H9 (cell line): ENCODE data around the gene HSDL2. TPM values are rescaled to one million over a fixed set of nuclear protein-coding genes. Genes with fewer than 3 reads are reported as not detected.

Source experiments
- DNase-seq: peaks from one replicate; pipeline ENCODE4 v3.0.0-alpha.2; 2017
- H2AFZ ChIP-seq: one replicate; pipeline ENCODE4 v1.6.1; 2013; ENCODE audit warnings: mild to moderate bottlenecking, low read length, control low read depth, moderate library complexity
- H2AK5ac ChIP-seq: 2 replicates; pipeline ENCODE4 v1.6.1; 2013; ENCODE audit warnings: low read length, control low read depth, mixed read lengths; ENCODE audit not compliant: insufficient read length
- H2BK120ac ChIP-seq: one replicate; pipeline ENCODE4 v1.6.1; 2013; ENCODE audit warnings: low read depth, mild to moderate bottlenecking, low read length, control low read depth, inconsistent platforms; ENCODE audit not compliant: poor library complexity, severe bottlenecking
- H2BK12ac ChIP-seq: 2 replicates; pipeline ENCODE4 v1.6.1; 2013; ENCODE audit warnings: low read length, control low read depth, mixed read lengths, low read depth; ENCODE audit not compliant: insufficient read length
- H2BK15ac ChIP-seq: 2 replicates; pipeline ENCODE4 v1.6.1; 2013; ENCODE audit warnings: low read depth, low read length, control low read depth
- H2BK20ac ChIP-seq: one replicate; pipeline ENCODE4 v1.6.1; 2013; ENCODE audit warnings: low read depth, mild to moderate bottlenecking, low read length, control low read depth, inconsistent platforms; ENCODE audit not compliant: poor library complexity, severe bottlenecking
- H2BK5ac ChIP-seq: 2 replicates; pipeline ENCODE4 v1.6.1; 2013; ENCODE audit warnings: low read length, control low read depth, mixed read lengths; ENCODE audit not compliant: insufficient read length
- H3K14ac ChIP-seq: 2 replicates; pipeline ENCODE4 v1.6.1; 2013; ENCODE audit warnings: low read length, control low read depth; ENCODE audit not compliant: insufficient read depth
- H3K18ac ChIP-seq: 2 replicates; pipeline ENCODE4 v1.6.1; 2013; ENCODE audit warnings: low read depth, mild to moderate bottlenecking, mixed read lengths, low read length, control low read depth; ENCODE audit not compliant: insufficient read length
- H3K23ac ChIP-seq: 2 replicates; pipeline ENCODE4 v1.6.1; 2013; ENCODE audit warnings: low read length, control low read depth, mixed read lengths, low read depth; ENCODE audit not compliant: insufficient read length
- H3K23me2 ChIP-seq: 2 replicates; pipeline ENCODE4 v1.6.1; 2013; ENCODE audit warnings: low read depth, mild to moderate bottlenecking, mixed read lengths, low read length, control low read depth; ENCODE audit not compliant: insufficient read length, poor library complexity, severe bottlenecking
- H3K27ac ChIP-seq: 2 replicates; pipeline ENCODE4 v1.5.1; 2013; ENCODE audit warnings: low read length, control low read depth, mixed read lengths, low read depth; ENCODE audit not compliant: insufficient read length
- H3K27me3 ChIP-seq: 2 replicates; pipeline ENCODE4 v1.6.1; 2013; ENCODE audit warnings: low read length, control low read depth, inconsistent platforms; ENCODE audit not compliant: insufficient read depth
- H3K4ac ChIP-seq: 2 replicates; pipeline ENCODE4 v1.6.1; 2013; ENCODE audit warnings: low read depth, mild to moderate bottlenecking, control low read depth, inconsistent platforms, low read length, moderate library complexity
- H3K4me1 ChIP-seq: 2 replicates; pipeline ENCODE4 v1.6.1; 2013; ENCODE audit warnings: low read length, control low read depth, inconsistent platforms; ENCODE audit not compliant: insufficient read depth
- H3K4me2 ChIP-seq: 2 replicates; pipeline ENCODE4 v1.6.1; 2013; ENCODE audit warnings: low read length, control low read depth, mixed read lengths; ENCODE audit not compliant: insufficient read length, insufficient read depth
- H3K56ac ChIP-seq: 2 replicates; pipeline ENCODE4 v1.6.1; 2013; ENCODE audit warnings: low read depth, mild to moderate bottlenecking, mixed read lengths, low read length, control low read depth; ENCODE audit not compliant: insufficient read length
- H3K79me1 ChIP-seq: 2 replicates; pipeline ENCODE4 v1.6.1; 2013; ENCODE audit warnings: low read depth, mild to moderate bottlenecking, moderate library complexity, low read length, control low read depth, inconsistent platforms; ENCODE audit not compliant: insufficient read depth, poor library complexity, severe bottlenecking
- H3K79me2 ChIP-seq: 2 replicates; pipeline ENCODE4 v1.6.1; 2013; ENCODE audit warnings: low read length, control low read depth, inconsistent platforms; ENCODE audit not compliant: insufficient read depth
- H3K9ac ChIP-seq: 2 replicates; pipeline ENCODE4 v1.6.1; 2013; ENCODE audit warnings: low read length, control low read depth, mixed read lengths; ENCODE audit not compliant: insufficient read length; ENCODE audit errors: extremely low read depth
- H3K9me3 ChIP-seq: one replicate; pipeline ENCODE4 v1.6.1; 2013; ENCODE audit warnings: low read depth, low read length, inconsistent platforms; ENCODE audit not compliant: control insufficient read depth
- H3T11ph ChIP-seq: one replicate; pipeline ENCODE4 v1.6.1; 2013; ENCODE audit warnings: mild to moderate bottlenecking, low read length, control low read depth, inconsistent platforms
- H4K20me1 ChIP-seq: one replicate; pipeline ENCODE4 v1.6.1; 2013; ENCODE audit not compliant: control insufficient read depth, insufficient read length, insufficient read depth
- H4K5ac ChIP-seq: 2 replicates; pipeline ENCODE4 v1.6.1; 2013; ENCODE audit warnings: low read depth, mild to moderate bottlenecking, mixed read lengths, low read length, control low read depth; ENCODE audit not compliant: insufficient read length
- H4K8ac ChIP-seq: replicated peaks from 2 replicates; pipeline ENCODE4 v1.6.1; 2013; ENCODE audit warnings: low read length, control low read depth, mixed read lengths, low read depth; ENCODE audit not compliant: insufficient read length
- H4K91ac ChIP-seq: 2 replicates; pipeline ENCODE4 v1.6.1; 2013; ENCODE audit warnings: low read depth, mild to moderate bottlenecking, moderate library complexity, mixed read lengths, low read length, control low read depth; ENCODE audit not compliant: insufficient read length
- H3K27ac Mint-ChIP-seq, 3 experiments: 2 replicates in 2 of 3; 3 replicates in 1 of 3; pipeline ENCODE4 v1.8.0; 2020 to 2021; ENCODE audit warnings: mixed read lengths in 3 of 3, mild to moderate bottlenecking in 1 of 3, moderate library complexity in 1 of 3
- H3K27me3 Mint-ChIP-seq: 2 replicates; pipeline ENCODE4 v1.8.0; 2021; ENCODE audit warnings: low read depth, mild to moderate bottlenecking, moderate library complexity, mixed read lengths
- H3K36me3 Mint-ChIP-seq, 3 experiments: 2 replicates in 2 of 3; 3 replicates in 1 of 3; pipeline ENCODE4 v1.8.0; 2020 to 2021; ENCODE audit warnings: low read depth in 3 of 3, mixed read lengths in 3 of 3; ENCODE audit not compliant: insufficient read depth in 1 of 3
- H3K4me1 Mint-ChIP-seq, 2 experiments: 2 replicates each; pipeline ENCODE4 v1.8.0; 2020; ENCODE audit warnings: mixed read lengths in 2 of 2
- H3K4me3 Mint-ChIP-seq, 2 experiments: 2 replicates in 1 of 2; 3 replicates in 1 of 2; pipeline ENCODE4 v1.8.0; 2020 to 2021; ENCODE audit warnings: mild to moderate bottlenecking in 2 of 2, mixed read lengths in 2 of 2, moderate library complexity in 1 of 2
- H3K9me3 Mint-ChIP-seq, 2 experiments: 2 replicates in 1 of 2; 3 replicates in 1 of 2; pipeline ENCODE4 v1.8.0; 2020; ENCODE audit warnings: mild to moderate bottlenecking in 2 of 2, mixed read lengths in 2 of 2, moderate library complexity in 1 of 2
- CTCF ChIP-seq: fragments of 200-600 bp; sonication (generic); conservative IDR thresholded peaks from 3 replicates; pipeline ENCODE4 v1.8.0; 2021; ENCODE audit warnings: antibody characterized with exemption, mild to moderate bottlenecking
- WGBS: extraction: QIAGEN DNeasy Blood & Tissue Kit; methylation state at CpG from one replicate; pipeline ENCODE4 v1.1.7; 2013; ENCODE audit warnings: missing lambda C conversion rate, low lambda C conversion rate, mixed read lengths; ENCODE audit not compliant: insufficient read length; ENCODE audit errors: extremely low coverage; 5-methylcytosine and 5-hydroxymethylcytosine counted together
- total RNA-seq: library from RNA; stranded (reverse); gene quantifications from 2 replicates; pipeline ENCODE4 v1.2.1, GENCODE V29; 2021

Gene HSDL2
- total RNA-seq, 1 experiment from 2014 or later: 16.6 TPM

GRCh38 chr9:112382501-112383364 is 2.8 kb downstream of the HSDL2 start:
- Histone ChIP-seq H2BK5ac (no peak overlapping the region), H3K4ac (no peak overlapping the region), H4K20me1 (no peaks in the 10 kb centered on the region), H3K4me1 (no peaks in the 10 kb centered on the region), H4K91ac (no peak overlapping the region), H3K56ac (no peak overlapping the region), H3K23ac (no peak overlapping the region), H2AK5ac (no peak overlapping the region), H3T11ph (no peak overlapping the region), H4K5ac (no peak overlapping the region), H2BK15ac (no peak overlapping the region), H3K23me2 (peaks cover 10% of the 10 kb centered on the region), H3K79me1 (no peaks in the 10 kb centered on the region), H3K79me2 (peaks cover 1% of the 10 kb centered on the region; the same call in 1 of the 2 replicates), H2BK12ac (no peak overlapping the region), H3K14ac (no peak overlapping the region), H4K8ac (no peak overlapping the region), H3K4me2 (no peak overlapping the region), H2BK120ac (no peak overlapping the region), H2AFZ (no peak overlapping the region), H3K27me3 (no peaks in the 10 kb centered on the region), H3K27ac (no peak overlapping the region), H3K9me3 (no peaks in the 10 kb centered on the region), H3K18ac (no peak overlapping the region), H2BK20ac (no peak overlapping the region), H3K9ac (no peak overlapping the region)
- Mint-ChIP-seq H3K27me3 (no peaks in the 10 kb centered on the region), H3K9me3 (no peaks in the 10 kb centered on the region), H3K4me3 (no peak overlapping the region), H3K36me3 (peaks cover 0 to 2% (median 0%) of the 10 kb centered on the region in 3 experiments; a peak in 3 of 7 replicates), H3K27ac (no peak overlapping the region), H3K4me1 (peaks cover 21 to 27% of the 10 kb centered on the region in 2 experiments)
- TF ChIP-seq CTCF: no peak
- WGBS: no CpG with 5 or more reads among the region's 11 CpGs
- DNase-seq: no peak
